ENCODE measurements around the gene RNU5B-1. TPM values are rescaled to one million over a fixed set of nuclear protein-coding genes. Genes with fewer than 3 reads are reported as not detected.

The RNU5B-1 gene
- total and polyA plus RNA-seq, 2 of the 8 experiments (the other 6 are each of a cell fraction or from before 2014, with no cell fraction given) = not detected

- Histone ChIP-seq H3K14ac (ENCODE audit: insufficient read length) (no peak overlapping the region), H2BK20ac (ENCODE audit: low read length) (no peak overlapping the region), H3K27me3 (replicated peaks in 1 of 4; ENCODE audit: control insufficient read depth in 3 of 4, extremely low read depth in 1 of 4, insufficient read depth in 3 of 4, low read length in 3 of 4) (0 out of 7 replicates have a peak, but pooled peaks cover 0 to 3% (median 0%) of the 10 kb centered on the region in 4 experiments), H3K56ac (replicated peaks; ENCODE audit: insufficient read length, low read depth, low read length) (no peak overlapping the region), H2BK12ac (ENCODE audit: low read depth, low read length) (no peak overlapping the region), H3K4me1 (replicated peaks in 1 of 4; ENCODE audit: control insufficient read depth in 3 of 4, insufficient read depth in 4 of 4, low read length in 3 of 4) (peaks cover 0 to 7% (median 1%) of the 10 kb centered on the region in 4 experiments; a peak in 3 of 7 replicates), H2BK15ac (ENCODE audit: low read length) (no peak overlapping the region), H4K91ac (replicated peaks; ENCODE audit: insufficient read length, low read length) (no peak overlapping the region), H3K4me3 (ENCODE audit: extremely low read depth in 1 of 4, insufficient read depth in 2 of 4, low read depth in 3 of 4, low read length in 4 of 4) (no peak overlapping the region), H3K27ac (ENCODE audit: low read depth, low read length) (no peak overlapping the region), H3K79me1 (ENCODE audit: low read depth, low read length) (no peaks in the 10 kb centered on the region), H3K4ac (replicated peaks; ENCODE audit: insufficient read length, low read depth, low read length) (no peak overlapping the region), H3K23ac (ENCODE audit: insufficient read length) (no peak overlapping the region), H3K4me2 (ENCODE audit: insufficient read depth in 1 of 2, low read depth in 2 of 2, low read length in 2 of 2) (no peak overlapping the region), H4K5ac (ENCODE audit: insufficient read length, low read depth, low read length) (no peak overlapping the region), H3K18ac (ENCODE audit: extremely low read depth, low read length) (no peak overlapping the region), H4K20me1 (replicated peaks in 1 of 2; ENCODE audit: control insufficient read depth in 1 of 2, insufficient read depth in 2 of 2, low read length in 2 of 2) (no peaks in the 10 kb centered on the region), H2AFZ (ENCODE audit: low read length) (no peak overlapping the region), H3K9ac (replicated peaks in 1 of 4; ENCODE audit: extremely low read depth in 1 of 4, low read depth in 3 of 4, low read length in 3 of 4) (no peak overlapping the region), H2BK5ac (ENCODE audit: low read depth, low read length) (no peak overlapping the region), H3K79me2 (ENCODE audit: control insufficient read depth in 1 of 2, insufficient read depth in 2 of 2, low read length in 2 of 2) (no peaks in the 10 kb centered on the region), H3K23me2 (ENCODE audit: low read depth, low read length) (no peaks in the 10 kb centered on the region), H3K9me3 (ENCODE audit: insufficient read depth in 2 of 2, low read depth in 1 of 2, low read length in 1 of 2) (no peaks in the 10 kb centered on the region), H2BK120ac (replicated peaks; ENCODE audit: low read depth, low read length) (no peak overlapping the region), H2AK5ac (ENCODE audit: low read depth, low read length) (no peak overlapping the region), H4K8ac (ENCODE audit: extremely low read depth, insufficient read depth, low read length) (no peak overlapping the region), H3K36me3 (ENCODE audit: control insufficient read depth in 2 of 4, insufficient read depth in 4 of 4, low read length in 3 of 4) (no peaks in the 10 kb centered on the region)
- no peak for DNase-seq (ENCODE audit: low read depth in 1 of 2, low spot score in 2 of 2)
- 74% methylated on average over 9 of the region's 9 CpGs; no CpG with 5 or more reads in 1 of the 2 experiments for WGBS, 2 experiments (ENCODE audit: extremely low coverage in 1 of 2, insufficient coverage in 1 of 2, insufficient read length in 1 of 2, insufficient replicate concordance in 2 of 2, low coverage in 1 of 2, low lambda C conversion rate in 2 of 2, missing lambda C conversion rate in 1 of 2)
- no peak for FAIRE-seq
- ChIA-PET POLR2A (ENCODE audit: partially characterized antibody) (interaction anchor here (0.7 to 14.3 kb wide), 12 partner anchors 8 to 72 kb away, joined by 3 to 138 read pairs (median 6); partner anchors contain the start of genes IGDCC3 and RNU5B-1), CTCF (ENCODE audit: partially characterized antibody) (interaction anchor here (0.5 to 16.2 kb wide), 12 partner anchors 8 to 927 kb away, joined by 3 to 547 read pairs (median 5); no protein-coding TSS in a partner anchor)
- TF ChIP-seq ATF2 (IDR thresholded peaks at IDR 0.05; ENCODE audit: low read length) (no peak), SP1 (IDR thresholded peaks at IDR 0.05; ENCODE audit: low read depth, low read length) (no peak), ATF3 (IDR thresholded peaks at IDR 0.05; ENCODE audit: insufficient read depth, low read depth, low read length) (no peak), RFX5 (IDR thresholded peaks at IDR 0.05; ENCODE audit: borderline replicate concordance, low read depth, low read length) (no peak), BRCA1 (IDR thresholded peaks at IDR 0.05; ENCODE audit: low read depth, low read length) (no peak), EGR1 (IDR thresholded peaks at IDR 0.05; ENCODE audit: borderline replicate concordance, low read depth, low read length) (no peak), TBP (IDR thresholded peaks at IDR 0.05; ENCODE audit: low read depth, low read length) (no peak), TEAD4 (IDR thresholded peaks at IDR 0.05; ENCODE audit: low read depth, low read length) (no peak), SIX5 (IDR thresholded peaks at IDR 0.05; ENCODE audit: low read depth, low read length) (no peak), E2F6 (IDR thresholded peaks at IDR 0.05) (no peak)
Observed at GRCh38 chr15:65323071-65323511, 18.6 kb downstream of the RNU5B-1 start.
